Transverse colon (tissue), 4 donors: ENCODE results near the gene CENPH. TPM values are rescaled to one million over a fixed set of nuclear protein-coding genes. Genes with fewer than 3 reads are reported as not detected.

Experiments
- DNase-seq: peaks from one replicate; pipeline ENCODE4 v3.0.0-alpha.2; 2019
- H3K27ac ChIP-seq, 4 donors: fragments of 200-600 bp; sonication (generic); 2 replicates each; pipeline ENCODE4 v1.5.1; 2016 to 2018; ENCODE audit warnings: inconsistent platforms in 4 of 4
- H3K27me3 ChIP-seq: fragments of 200-600 bp; sonication (generic); 2 replicates; pipeline ENCODE4 v1.5.1; 2017; ENCODE audit warnings: inconsistent platforms
- H3K36me3 ChIP-seq, 4 donors: fragments of 200-600 bp; sonication (generic); 2 replicates each; pipeline ENCODE4 v1.5.1; 2017 to 2019; ENCODE audit warnings: inconsistent platforms in 4 of 4
- H3K4me1 ChIP-seq, 4 donors: fragments of 200-600 bp; sonication (generic); 2 replicates each; pipeline ENCODE4 v1.5.1; 2017 to 2020; ENCODE audit warnings: inconsistent platforms in 4 of 4
- H3K4me3 ChIP-seq, 4 donors: fragments of 200-600 bp; sonication (generic); 1 replicate in 1 of 4; 2 replicates in 3 of 4; pipeline versions ENCODE4 v1.5.1 to v1.6.1; 2017 to 2019; ENCODE audit warnings: inconsistent platforms in 4 of 4
- H3K9me3 ChIP-seq, 2 donors: fragments of 200-600 bp; sonication (generic); 2 replicates each; pipeline ENCODE4 v1.5.1; 2017 to 2019; ENCODE audit warnings: inconsistent platforms in 2 of 2
- EP300 ChIP-seq: sonication (generic); formaldehyde crosslinking; IDR thresholded peaks from one replicate; pipeline ENCODE4 v1.6.1; 2017; ENCODE audit warnings: antibody characterized with exemption, low read depth
- POLR2A ChIP-seq: fragments of 450-650 bp; IDR thresholded peaks from one replicate; pipeline ENCODE4 v1.6.1; 2016; ENCODE audit warnings: antibody characterized with exemption, mild to moderate bottlenecking, moderate library complexity
- POLR2AphosphoS5 ChIP-seq, 3 donors: sonication (generic); formaldehyde crosslinking; IDR thresholded peaks; one replicate each; pipeline ENCODE4 v1.6.1; 2016; ENCODE audit warnings: antibody characterized with exemption in 3 of 3
- WGBS, 2 donors: methylation state at CpG; one replicate each; pipeline ENCODE4 v1.1.5; 2018; ENCODE audit warnings: low coverage in 1 of 2; 5-methylcytosine and 5-hydroxymethylcytosine counted together
- in situ Hi-C, 4 donors: fragments of 200-750 bp; cut with MboI; loops; one replicate each; pipeline versions ENCODE4 v1.15.0 to v1.15.1; 2017; ENCODE audit warnings: low sequenced_read_pairs in 3 of 4, low pct_ligation_motif_present in 1 of 4, low pct_unique_long_range_greater_than_20kb in 1 of 4
- intact Hi-C: fragments of 100-400 bp; cut with DNase I; formaldehyde crosslinking; loops from one replicate; pipeline ENCODE4 v1.15.1; 2023; ENCODE audit warnings: low total_unique reads
- total RNA-seq, 4 donors: library from RNA; depleted of rRNA; stranded (reverse); fragments of >200 nt; gene quantifications; one replicate each; pipeline ENCODE4 v1.1.0, GENCODE V29; 2016
- TF ChIP-seq, protein P1 (sequence below), 5 experiments: fragments of 200-600 bp in 3 of 5; fragments of 450-650 bp in 2 of 5; sonication (generic) in 3 of 5; IDR thresholded peaks; 1 replicate in 2 of 5; 2 replicates in 3 of 5; pipeline ENCODE4 v1.5.1; 2016 to 2017; ENCODE audit warnings: antibody characterized with exemption in 5 of 5, inconsistent platforms in 3 of 5, mild to moderate bottlenecking in 2 of 5, moderate library complexity in 1 of 5

Gene CENPH
- total RNA-seq, 4 donors from 2014 or later = 1.2 to 4.4 TPM; not detected in 2

DNA sequence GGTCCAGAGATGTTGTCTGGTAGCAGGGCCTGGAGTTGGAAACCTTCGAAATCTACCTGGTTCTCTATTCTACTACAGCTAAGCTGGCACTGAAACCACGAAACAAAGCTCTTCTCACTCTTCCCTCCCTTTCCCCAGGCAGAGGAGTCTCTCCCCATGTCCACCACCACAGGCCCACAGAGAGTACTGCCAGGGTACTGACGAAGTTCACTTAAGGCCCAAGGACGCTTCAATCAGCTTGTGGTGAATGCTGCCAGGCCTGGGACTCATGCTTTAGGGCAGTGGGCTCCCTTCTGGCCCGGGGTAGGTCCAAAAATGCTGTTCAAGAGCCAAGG is 39.7 kb upstream of the CENPH start:
- in situ Hi-C loops = loop anchor here in 1 of 4 donors (25.0 kb wide), 1 partner anchor 188 kb away; the partner anchor contains the start of gene CCDC125
- DNase-seq = no peak
- TF ChIP-seq POLR2AphosphoS5 (IDR thresholded peaks at IDR 0.05) = no peak
- TF ChIP-seq EP300 = no peak
- TF ChIP-seq, protein P1, sequence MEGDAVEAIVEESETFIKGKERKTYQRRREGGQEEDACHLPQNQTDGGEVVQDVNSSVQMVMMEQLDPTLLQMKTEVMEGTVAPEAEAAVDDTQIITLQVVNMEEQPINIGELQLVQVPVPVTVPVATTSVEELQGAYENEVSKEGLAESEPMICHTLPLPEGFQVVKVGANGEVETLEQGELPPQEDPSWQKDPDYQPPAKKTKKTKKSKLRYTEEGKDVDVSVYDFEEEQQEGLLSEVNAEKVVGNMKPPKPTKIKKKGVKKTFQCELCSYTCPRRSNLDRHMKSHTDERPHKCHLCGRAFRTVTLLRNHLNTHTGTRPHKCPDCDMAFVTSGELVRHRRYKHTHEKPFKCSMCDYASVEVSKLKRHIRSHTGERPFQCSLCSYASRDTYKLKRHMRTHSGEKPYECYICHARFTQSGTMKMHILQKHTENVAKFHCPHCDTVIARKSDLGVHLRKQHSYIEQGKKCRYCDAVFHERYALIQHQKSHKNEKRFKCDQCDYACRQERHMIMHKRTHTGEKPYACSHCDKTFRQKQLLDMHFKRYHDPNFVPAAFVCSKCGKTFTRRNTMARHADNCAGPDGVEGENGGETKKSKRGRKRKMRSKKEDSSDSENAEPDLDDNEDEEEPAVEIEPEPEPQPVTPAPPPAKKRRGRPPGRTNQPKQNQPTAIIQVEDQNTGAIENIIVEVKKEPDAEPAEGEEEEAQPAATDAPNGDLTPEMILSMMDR (IDR thresholded peaks at IDR 0.05) = no peak
- no peak for TF ChIP-seq POLR2A
- intact Hi-C loops = no loop called here
- no peaks in the 10 kb centered on the region for H3K36me3 ChIP-seq
- no peaks in the 10 kb centered on the region for H3K27me3 ChIP-seq
- H3K27ac ChIP-seq = no peak overlapping the region
- no peak overlapping the region for H3K4me3 ChIP-seq
- H3K4me1 ChIP-seq = no peaks in the 10 kb centered on the region
- H3K9me3 ChIP-seq = no peaks in the 10 kb centered on the region
- 90% methylated on average over 5 of the region's 5 CpGs; no CpG with 5 or more reads in 1 of the 2 donors for WGBS, 2 donors

DNA sequence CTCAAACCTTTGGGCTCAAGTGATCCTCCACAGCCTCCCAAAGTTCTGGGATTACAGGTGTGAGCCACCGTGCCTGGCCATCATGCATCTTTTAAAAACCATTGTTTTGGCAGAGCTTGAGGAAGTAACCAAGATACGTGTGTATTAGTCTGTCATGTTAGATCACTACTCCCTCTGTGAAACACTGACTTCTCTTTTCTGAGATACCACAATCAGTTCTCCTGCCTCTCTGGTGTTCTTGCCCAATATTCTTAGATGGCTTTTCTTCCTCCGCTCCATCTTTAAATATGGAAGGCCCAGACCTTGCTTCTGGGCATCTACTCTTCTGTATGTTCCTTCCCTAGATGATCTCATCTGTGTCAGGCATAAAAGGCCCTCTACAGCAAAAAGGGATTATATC is 36.7 kb upstream of the CENPH start:
- intact Hi-C loops (no loop called here), in situ Hi-C loops (loop anchor here in 1 of 4 donors (25.0 kb wide), 1 partner anchor 185 kb away; the partner anchor contains the start of gene CCDC125)
- TF ChIP-seq EP300 (no peak), POLR2A (no peak), POLR2AphosphoS5 (IDR thresholded peaks at IDR 0.05) (no peak)
- TF ChIP-seq, protein P1 (IDR thresholded peaks at IDR 0.05) = no peak
- no peak overlapping the region for H3K27ac ChIP-seq
- WGBS, 2 donors = 75 to 83% methylated on average over 1 to 3 of the region's 3 CpGs
- H3K4me1 ChIP-seq = no peaks in the 10 kb centered on the region
- H3K9me3 ChIP-seq = no peaks in the 10 kb centered on the region
- no peak for DNase-seq
- no peak overlapping the region for H3K4me3 ChIP-seq
- H3K27me3 ChIP-seq = no peaks in the 10 kb centered on the region
- H3K36me3 ChIP-seq = no peaks in the 10 kb centered on the region

DNA sequence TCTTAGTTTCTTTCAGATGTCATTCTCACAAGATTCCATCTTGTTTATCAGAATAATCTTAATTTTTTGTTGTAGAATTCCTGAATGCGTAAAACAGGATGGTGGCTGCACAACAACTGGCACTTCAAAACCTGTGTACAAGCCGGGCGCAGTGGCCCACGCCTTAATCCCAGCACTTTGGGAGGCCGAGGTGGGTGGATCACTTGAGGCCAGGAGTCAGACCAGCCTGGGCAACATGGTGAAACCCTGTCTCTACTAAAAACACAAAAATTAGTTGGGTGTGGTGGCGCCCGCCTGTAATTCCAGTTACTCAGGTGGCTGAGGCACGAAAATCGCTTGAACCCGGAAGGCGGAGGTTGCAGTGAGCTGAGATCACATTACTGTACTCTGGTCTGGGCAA is 32.9 kb upstream of the CENPH start:
- TF ChIP-seq EP300 (no peak), POLR2AphosphoS5 (IDR thresholded peaks at IDR 0.05) (no peak), POLR2A (no peak)
- TF ChIP-seq, protein P1 (IDR thresholded peaks at IDR 0.05) = no peak
- Histone ChIP-seq H3K4me1 (no peaks in the 10 kb centered on the region), H3K27me3 (no peaks in the 10 kb centered on the region), H3K9me3 (no peaks in the 10 kb centered on the region), H3K4me3 (no peak overlapping the region), H3K27ac (no peak overlapping the region), H3K36me3 (no peaks in the 10 kb centered on the region)
- no peak for DNase-seq
- 96% methylated on average over 5 to 11 of the region's 11 CpGs for WGBS, 2 donors
- intact Hi-C loops = no loop called here
- in situ Hi-C loops = loop anchor here in 1 of 4 donors (25.0 kb wide), 1 partner anchor 181 kb away; the partner anchor contains the start of gene CCDC125

DNA sequence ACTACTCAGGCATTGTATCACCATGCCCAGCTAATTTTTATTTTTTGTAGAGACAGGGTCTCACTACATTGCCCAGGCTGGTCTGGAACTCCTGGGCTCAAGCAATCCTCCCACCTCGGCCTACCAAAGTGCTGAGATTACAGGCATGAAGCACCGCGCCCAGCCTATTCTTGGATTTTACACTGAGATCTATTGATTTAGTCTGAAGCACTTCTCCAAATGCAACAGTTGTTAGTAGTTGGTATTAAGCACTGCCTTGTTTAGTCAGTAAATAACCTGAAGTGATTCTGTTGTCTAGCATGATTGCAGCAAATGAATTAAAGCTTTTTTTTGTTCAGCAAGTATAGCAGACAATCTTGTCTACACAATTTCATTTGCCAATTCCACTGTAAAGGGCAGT is 31.3 kb upstream of the CENPH start:
- WGBS, 2 donors = 95% methylated on average over 3 of the region's 3 CpGs; no CpG with 5 or more reads in 1 of the 2 donors
- H3K4me3 ChIP-seq = no peak overlapping the region
- no peaks in the 10 kb centered on the region for H3K9me3 ChIP-seq
- in situ Hi-C loops (loop anchor here in 1 of 4 donors (25.0 kb wide), 1 partner anchor 179 kb away; the partner anchor contains the start of gene CCDC125), intact Hi-C loops (no loop called here)
- H3K36me3 ChIP-seq = no peaks in the 10 kb centered on the region
- TF ChIP-seq POLR2AphosphoS5 (IDR thresholded peaks at IDR 0.05) (no peak), POLR2A (no peak), EP300 (no peak)
- TF ChIP-seq, protein P1 (IDR thresholded peaks at IDR 0.05) = no peak
- no peaks in the 10 kb centered on the region for H3K4me1 ChIP-seq
- H3K27ac ChIP-seq = no peak overlapping the region
- no peak for DNase-seq
- H3K27me3 ChIP-seq = no peaks in the 10 kb centered on the region
